CD8-positive, alpha-beta memory T cell (primary cell): ENCODE results near the gene FOXE1. TPM values are rescaled to one million over a fixed set of nuclear protein-coding genes. Genes with fewer than 3 reads are reported as not detected.
A peak's percentile ranks its signal among the peaks of the same experiment; 100 is the strongest.

Experiments used
- CTCF ChIA-PET: fragments of 350-600 bp; sonication (Branson Sonifier 250); formaldehyde crosslinking; loops from one replicate; lab custom pipeline; 2021; ENCODE audit warnings: antibody characterized with exemption; lab: Charles Lee
- POLR2A ChIA-PET: fragments of 350-600 bp; sonication (Branson Sonifier 250); formaldehyde crosslinking; loops from one replicate; lab custom pipeline; 2021; ENCODE audit warnings: antibody characterized with exemption; lab: Charles Lee
- DNase-seq, 5 donors: peaks; one replicate each; pipeline versions ENCODE4 v3.0.0 to v3.0.0-alpha.2; 2020 to 2022; ENCODE audit warnings: mixed read lengths in 1 of 5
- H3K27ac ChIP-seq: one replicate; pipeline ENCODE4 v1.7.0; 2013; ENCODE audit warnings: low read depth, mild to moderate bottlenecking, low read length, moderate library complexity
- H3K27me3 ChIP-seq: 2 replicates; pipeline ENCODE4 v1.7.0; 2013; ENCODE audit warnings: low read length, mild to moderate bottlenecking; ENCODE audit not compliant: insufficient read depth, poor library complexity, severe bottlenecking
- H3K36me3 ChIP-seq: 2 replicates; pipeline ENCODE4 v1.7.0; 2013; ENCODE audit warnings: mild to moderate bottlenecking, low read length, moderate library complexity; ENCODE audit not compliant: insufficient read depth
- H3K4me1 ChIP-seq: 2 replicates; pipeline ENCODE4 v1.7.0; 2013; ENCODE audit warnings: mild to moderate bottlenecking, low read length, moderate library complexity; ENCODE audit not compliant: insufficient read depth
- H3K4me3 ChIP-seq: 2 replicates; pipeline ENCODE4 v1.7.0; 2013; ENCODE audit warnings: mild to moderate bottlenecking, low read length
- H3K9me3 ChIP-seq: 2 replicates; pipeline ENCODE4 v1.7.0; 2013; ENCODE audit warnings: mild to moderate bottlenecking, low read length
- H3K27ac Mint-ChIP-seq, 8 donors: one replicate each; pipeline ENCODE4 v1.8.0; 2020 to 2021; ENCODE audit warnings: mixed read lengths in 8 of 8, mild to moderate bottlenecking in 6 of 8, inconsistent platforms in 3 of 8, moderate library complexity in 3 of 8
- H3K27me3 Mint-ChIP-seq, 2 donors: one replicate each; pipeline ENCODE4 v1.8.0; 2020 to 2021; ENCODE audit warnings: mixed read lengths in 2 of 2, mild to moderate bottlenecking in 1 of 2, moderate library complexity in 1 of 2
- H3K36me3 Mint-ChIP-seq, 3 donors: one replicate each; pipeline ENCODE4 v1.8.0; 2020 to 2021; ENCODE audit warnings: mixed read lengths in 3 of 3, inconsistent platforms in 1 of 3, mild to moderate bottlenecking in 1 of 3
- H3K4me1 Mint-ChIP-seq, 3 donors: one replicate each; pipeline ENCODE4 v1.8.0; 2020 to 2021; ENCODE audit warnings: mixed read lengths in 3 of 3, inconsistent platforms in 1 of 3, mild to moderate bottlenecking in 1 of 3
- H3K4me3 Mint-ChIP-seq, 7 donors: one replicate each; pipeline ENCODE4 v1.8.0; 2020 to 2021; ENCODE audit warnings: mixed read lengths in 7 of 7, mild to moderate bottlenecking in 6 of 7, moderate library complexity in 4 of 7, inconsistent platforms in 2 of 7
- H3K9me3 Mint-ChIP-seq, 5 donors: one replicate each; pipeline ENCODE4 v1.8.0; 2020 to 2022; ENCODE audit warnings: mixed read lengths in 5 of 5, mild to moderate bottlenecking in 3 of 5, moderate library complexity in 2 of 5, inconsistent platforms in 1 of 5
- polyA plus RNA-seq: library from polyadenylated mRNA; unstranded; fragments of 300-500 nt; fragmentation: Illumina TruSeq; gene quantifications from one replicate; pipeline ENCODE4 v1.2.3, GENCODE V29; 2021
- total RNA-seq, 2 experiments: library from RNA; stranded (reverse); gene quantifications; one replicate each; pipeline ENCODE4 v1.2.3, GENCODE V29; 2021

Gene FOXE1
- total and polyA plus RNA-seq, 3 experiments from 2014 or later = 0.07 TPM; not detected in 2

- no peaks in the 10 kb centered on the region for H3K27me3 ChIP-seq
- Mint-ChIP-seq H3K27ac (peak overlapping the region in 3 of 8 donors; percentile 32 to 66 (median 42)), H3K4me1 (peaks cover 3 to 7% (median 6%) of the 10 kb centered on the region in 3 donors), H3K27me3 (no peaks in the 10 kb centered on the region), H3K4me3 (no peak overlapping the region), H3K36me3 (peaks cover 0 to 15% (median 11%) of the 10 kb centered on the region in 3 donors), H3K9me3 (peaks cover 0 to 16% (median 5%) of the 10 kb centered on the region in 5 donors)
- no peaks in the 10 kb centered on the region for H3K9me3 ChIP-seq
- no peak for DNase-seq
- no peak overlapping the region for H3K4me3 ChIP-seq
- CTCF ChIA-PET = interaction anchor here (1.7 to 5.8 kb wide), 3 partner anchors 10 to 31 kb away, joined by 11 to 87 read pairs (median 32); partner anchors contain the start of gene TRMO
- peaks cover 9% of the 10 kb centered on the region for H3K4me1 ChIP-seq
- H3K27ac ChIP-seq = no peak overlapping the region
- POLR2A ChIA-PET = no interaction called here
- H3K36me3 ChIP-seq = no peaks in the 10 kb centered on the region
These were observed 38.7 kb downstream of the FOXE1 start for GRCh38 chr9:97891736-97892135.

- no peaks in the 10 kb centered on the region for H3K27me3 Mint-ChIP-seq
- peaks cover 0 to 20% (median 11%) of the 10 kb centered on the region in 3 donors for H3K36me3 Mint-ChIP-seq
- H3K36me3 ChIP-seq = no peaks in the 10 kb centered on the region
- ChIA-PET CTCF (interaction anchor here (1.6 to 5.8 kb wide), 3 partner anchors 9 to 30 kb away, joined by 5 to 32 read pairs (median 11); partner anchors contain the start of gene TRMO), POLR2A (interaction anchor here (0.8 kb wide), 1 partner anchor 30 kb away, joined by 3 read pairs; the partner anchor contains the start of gene TRMO)
- H3K4me1 Mint-ChIP-seq = peaks cover 3 to 7% (median 6%) of the 10 kb centered on the region in 3 donors
- no peaks in the 10 kb centered on the region for H3K27me3 ChIP-seq
- H3K9me3 Mint-ChIP-seq = peaks cover 0 to 16% (median 5%) of the 10 kb centered on the region in 5 donors
- H3K4me3 ChIP-seq = no peak overlapping the region
- DNase-seq = no peak
- H3K27ac Mint-ChIP-seq = no peak overlapping the region
- H3K9me3 ChIP-seq = no peaks in the 10 kb centered on the region
- H3K4me1 ChIP-seq = peaks cover 9% of the 10 kb centered on the region
- H3K4me3 Mint-ChIP-seq = no peak overlapping the region
- H3K27ac ChIP-seq = no peak overlapping the region
These were observed 39.4 kb downstream of the FOXE1 start for GRCh38 chr9:97892421-97892820.

GRCh38 chr9:97895211-97895610 is 42.2 kb downstream of the FOXE1 start:
- POLR2A ChIA-PET = no interaction called here
- no peaks in the 10 kb centered on the region for H3K9me3 ChIP-seq
- CTCF ChIA-PET = interaction anchor here (1.1 to 5.8 kb wide), 3 partner anchors 15 to 27 kb away, joined by 3 to 32 read pairs (median 4); partner anchors contain the start of gene TRMO
- H3K4me3 ChIP-seq = no peak overlapping the region
- H3K4me1 ChIP-seq = peaks cover 8% of the 10 kb centered on the region
- no peaks in the 10 kb centered on the region for H3K27me3 ChIP-seq
- Mint-ChIP-seq H3K36me3 (peaks cover 0 to 30% (median 15%) of the 10 kb centered on the region in 3 donors), H3K27me3 (no peaks in the 10 kb centered on the region), H3K27ac (peak overlapping the region in 2 of 8 donors; percentile 0 to 1), H3K4me1 (peaks cover 2 to 5% (median 2%) of the 10 kb centered on the region in 3 donors), H3K4me3 (no peak overlapping the region), H3K9me3 (peaks cover 0 to 16% (median 5%) of the 10 kb centered on the region in 5 donors)
- no peaks in the 10 kb centered on the region for H3K36me3 ChIP-seq
- DNase-seq = no peak
- H3K27ac ChIP-seq = no peak overlapping the region

- Histone ChIP-seq H3K27ac (no peak overlapping the region), H3K9me3 (no peaks in the 10 kb centered on the region), H3K4me1 (peaks cover 11% of the 10 kb centered on the region), H3K36me3 (no peaks in the 10 kb centered on the region), H3K4me3 (no peak overlapping the region), H3K27me3 (no peaks in the 10 kb centered on the region)
- peaks cover 4 to 11% (median 7%) of the 10 kb centered on the region in 3 donors for H3K4me1 Mint-ChIP-seq
- peaks cover 0 to 36% (median 15%) of the 10 kb centered on the region in 3 donors for H3K36me3 Mint-ChIP-seq
- H3K27me3 Mint-ChIP-seq = no peaks in the 10 kb centered on the region
- no peak for DNase-seq
- H3K9me3 Mint-ChIP-seq = peaks cover 0 to 16% (median 5%) of the 10 kb centered on the region in 5 donors
- POLR2A ChIA-PET = no interaction called here
- H3K27ac Mint-ChIP-seq = peak overlapping the region in 1 of 8 donors; percentile 1
- CTCF ChIA-PET = interaction anchor here (1.1 to 1.3 kb wide), 2 partner anchors 14 to 26 kb away, joined by 3 to 4 read pairs; no protein-coding TSS in a partner anchor
- no peak overlapping the region for H3K4me3 Mint-ChIP-seq
These were observed 42.8 kb downstream of the FOXE1 start for GRCh38 chr9:97895695-97896332.

GRCh38 chr9:97900103-97900737 is 47.2 kb downstream of the FOXE1 start:
- ChIA-PET POLR2A (interaction anchor here (0.9 kb wide), 1 partner anchor 22 kb away, joined by 6 read pairs; the partner anchor contains the start of gene TRMO), CTCF (interaction anchor here (0.8 to 10.0 kb wide), 13 partner anchors 8 to 203 kb away, joined by 3 to 109 read pairs (median 5); partner anchors contain the start of genes TRMO and XPA)
- peaks cover 39 to 52% (median 46%) of the 10 kb centered on the region in 3 donors for H3K4me1 Mint-ChIP-seq
- H3K27me3 ChIP-seq = no peaks in the 10 kb centered on the region
- no peaks in the 10 kb centered on the region for H3K36me3 ChIP-seq
- H3K27ac ChIP-seq = no peak overlapping the region
- no peaks in the 10 kb centered on the region for H3K27me3 Mint-ChIP-seq
- peaks cover 0 to 51% (median 10%) of the 10 kb centered on the region in 3 donors for H3K36me3 Mint-ChIP-seq
- H3K9me3 ChIP-seq = no peaks in the 10 kb centered on the region
- H3K4me1 ChIP-seq = peaks cover 51% of the 10 kb centered on the region
- H3K9me3 Mint-ChIP-seq = no peaks in the 10 kb centered on the region
- peak overlapping the region in 6 of 8 donors; percentile 17 to 70 (median 40) for H3K27ac Mint-ChIP-seq
- DNase-seq = no peak
- no peak overlapping the region for H3K4me3 ChIP-seq
- H3K4me3 Mint-ChIP-seq = no peak overlapping the region

GRCh38 chr9:97900738-97901565 is 47.9 kb downstream of the FOXE1 start:
- Histone ChIP-seq H3K27ac (no peak overlapping the region), H3K36me3 (no peaks in the 10 kb centered on the region), H3K4me3 (no peak overlapping the region), H3K9me3 (no peaks in the 10 kb centered on the region), H3K27me3 (no peaks in the 10 kb centered on the region), H3K4me1 (peaks cover 56% of the 10 kb centered on the region)
- H3K9me3 Mint-ChIP-seq = no peaks in the 10 kb centered on the region
- ChIA-PET CTCF (interaction anchor here (0.6 to 10.0 kb wide), 20 partner anchors 8 to 355 kb away, joined by 3 to 109 read pairs (median 4); partner anchors contain the start of genes TBC1D2, TRMO and XPA), POLR2A (interaction anchor here (0.9 to 1.9 kb wide), 2 partner anchors 21 kb away, joined by 6 to 7 read pairs; partner anchors contain the start of gene TRMO)
- H3K4me1 Mint-ChIP-seq = peaks cover 46 to 60% (median 53%) of the 10 kb centered on the region in 3 donors
- H3K27ac Mint-ChIP-seq = peak overlapping the region; percentile 57 to 97 (median 85)
- H3K4me3 Mint-ChIP-seq = peak overlapping the region in 1 of 7 donors; percentile 37
- DNase-seq = peak in 2 of 5 donors; percentile 33 to 51
- H3K36me3 Mint-ChIP-seq = peaks cover 0 to 45% (median 5%) of the 10 kb centered on the region in 3 donors
- H3K27me3 Mint-ChIP-seq = no peaks in the 10 kb centered on the region

GRCh38 chr9:97903177-97903576 is 50.2 kb downstream of the FOXE1 start:
- CTCF ChIA-PET = interaction anchor here (1.2 to 10.0 kb wide), 6 partner anchors 9 to 352 kb away, joined by 3 to 109 read pairs (median 12); partner anchors contain the start of genes TBC1D2 and TRMO
- no peaks in the 10 kb centered on the region for H3K36me3 ChIP-seq
- H3K9me3 ChIP-seq = no peaks in the 10 kb centered on the region
- H3K4me1 ChIP-seq = peaks cover 77% of the 10 kb centered on the region
- Mint-ChIP-seq H3K27me3 (no peaks in the 10 kb centered on the region), H3K4me1 (peaks cover 64 to 79% (median 74%) of the 10 kb centered on the region in 3 donors), H3K36me3 (peaks cover 0 to 44% (median 3%) of the 10 kb centered on the region in 3 donors), H3K27ac (peak overlapping the region; percentile 64 to 97 (median 81)), H3K9me3 (no peaks in the 10 kb centered on the region), H3K4me3 (peak overlapping the region in 3 of 7 donors; percentile 23 to 38 (median 30))
- POLR2A ChIA-PET = interaction anchor here (1.1 to 1.9 kb wide), 3 partner anchors 9 to 19 kb away, joined by 4 to 7 read pairs (median 5); partner anchors contain the start of gene TRMO
- H3K27me3 ChIP-seq = no peaks in the 10 kb centered on the region
- no peak for DNase-seq
- H3K27ac ChIP-seq = no peak overlapping the region
- no peak overlapping the region for H3K4me3 ChIP-seq
